Mucosa of rectum (tissue), 2 donors: ENCODE results near the gene COL15A1.
A peak's percentile ranks its signal among the peaks of the same experiment; 100 is the strongest.

Experiments
- H3K27ac ChIP-seq, 2 donors: one replicate each; pipeline ENCODE4 v1.7.0; 2013; ENCODE audit warnings: inconsistent platforms in 2 of 2, low read depth in 2 of 2, low read length in 2 of 2
- H3K27me3 ChIP-seq, 2 donors: one replicate each; pipeline ENCODE4 v1.7.0; 2013; ENCODE audit warnings: low read length in 2 of 2; ENCODE audit not compliant: control insufficient read depth in 2 of 2, insufficient read depth in 2 of 2
- H3K36me3 ChIP-seq, 2 donors: one replicate each; pipeline ENCODE4 v1.7.0; 2013; ENCODE audit warnings: low read length in 2 of 2; ENCODE audit not compliant: control insufficient read depth in 2 of 2, insufficient read depth in 2 of 2
- H3K4me1 ChIP-seq, 2 donors: one replicate each; pipeline ENCODE4 v1.7.0; 2013; ENCODE audit warnings: low read length in 2 of 2, mild to moderate bottlenecking in 1 of 2; ENCODE audit not compliant: control insufficient read depth in 2 of 2, insufficient read depth in 2 of 2
- H3K4me3 ChIP-seq, 2 donors: one replicate each; pipeline ENCODE4 v1.7.0; 2013; ENCODE audit warnings: low read length in 2 of 2
- H3K9ac ChIP-seq, 2 donors: one replicate each; pipeline ENCODE4 v1.7.0; 2013; ENCODE audit warnings: low read length in 2 of 2, low read depth in 1 of 2, mild to moderate bottlenecking in 1 of 2
- H3K9me3 ChIP-seq, 2 donors: one replicate each; pipeline ENCODE4 v1.7.0; 2013; ENCODE audit warnings: low read length in 2 of 2; ENCODE audit not compliant: control insufficient read depth in 2 of 2
- donor health status: healthy.
- donor health status: Normal muscosa, but diverticular disease.

COL15A1 gene

DNA sequence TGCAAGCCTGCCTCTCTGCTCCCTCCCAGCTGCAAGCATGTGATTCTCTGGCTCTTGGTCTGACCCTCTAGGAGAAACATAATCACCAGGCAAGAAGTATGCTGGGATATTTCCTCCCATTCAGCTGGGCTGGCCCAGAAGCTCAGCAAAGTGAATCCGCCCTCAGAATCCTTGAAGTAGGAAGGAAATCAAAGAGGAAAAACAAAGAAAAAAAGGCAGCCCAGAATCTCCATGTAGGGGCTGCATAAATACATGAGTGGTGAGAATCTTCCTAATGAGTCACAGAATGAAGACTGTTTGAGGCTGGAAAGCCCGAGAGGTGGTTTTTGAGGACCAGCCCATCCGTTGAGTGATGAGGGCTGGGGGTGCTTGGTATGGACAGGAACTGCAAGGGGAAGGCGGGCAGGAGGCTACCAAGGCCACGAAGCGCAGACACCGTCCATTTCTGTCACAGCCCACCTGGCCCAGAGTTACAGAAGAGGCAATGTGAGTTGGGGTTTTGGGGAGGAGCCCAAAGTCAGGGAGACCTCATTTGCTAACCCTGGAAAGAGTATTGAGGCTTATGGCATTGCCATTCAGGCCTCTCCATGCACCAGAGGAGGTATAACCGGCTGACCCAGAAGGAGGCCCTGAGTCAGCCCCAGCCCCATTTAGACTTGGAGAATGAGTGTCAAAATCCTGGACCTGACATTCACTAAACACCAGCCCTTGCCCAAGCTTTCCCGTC lies 127.8 kb downstream of the COL15A1 start:
- Histone ChIP-seq H3K27ac (no peak overlapping the region), H3K9me3 (no peaks in the 10 kb centered on the region), H3K9ac (no peak overlapping the region)

GRCh38 chr9:99072040-99072394 lies 128.3 kb downstream of the COL15A1 start:
- no peaks in the 10 kb centered on the region for H3K36me3 ChIP-seq
- H3K27me3 ChIP-seq, result no peaks in the 10 kb centered on the region
- H3K27ac ChIP-seq, result no peak overlapping the region
- H3K9me3 ChIP-seq, result no peaks in the 10 kb centered on the region
- no peak overlapping the region for H3K9ac ChIP-seq
- peaks cover 0 to 2% of the 10 kb centered on the region in 2 donors for H3K4me1 ChIP-seq
- no peak overlapping the region for H3K4me3 ChIP-seq

More for the DNA sequence above, 127.8 kb downstream of the COL15A1 start:
- Histone ChIP-seq H3K4me1 (peaks cover 0 to 2% of the 10 kb centered on the region in 2 donors), H3K27me3 (no peaks in the 10 kb centered on the region), H3K4me3 (no peak overlapping the region), H3K36me3 (no peaks in the 10 kb centered on the region)

DNA sequence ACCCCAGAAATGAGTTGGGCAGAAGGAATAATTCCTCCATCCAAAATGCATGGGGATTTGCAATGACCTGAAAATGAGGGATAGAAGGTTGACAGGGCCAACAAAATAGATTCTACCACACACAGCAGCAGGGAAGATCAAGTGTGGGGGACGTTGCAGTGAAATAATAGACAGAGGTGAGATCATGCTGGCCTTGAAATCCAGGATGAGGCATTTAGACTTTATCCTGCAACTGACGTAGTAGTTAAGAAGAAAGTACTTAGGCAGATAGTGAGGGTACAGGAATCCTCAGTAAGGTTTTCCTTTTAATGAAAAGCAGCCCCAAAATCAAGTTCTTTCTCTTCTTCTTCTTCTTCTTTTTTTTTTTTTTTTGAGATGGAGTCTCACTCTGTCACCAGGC lies 129.6 kb downstream of the COL15A1 start:
- H3K9ac ChIP-seq, result no peak overlapping the region
- peaks cover 0 to 2% of the 10 kb centered on the region in 2 donors for H3K4me1 ChIP-seq
- no peaks in the 10 kb centered on the region for H3K36me3 ChIP-seq
- H3K4me3 ChIP-seq, result no peak overlapping the region
- H3K27ac ChIP-seq, result no peak overlapping the region
- no peaks in the 10 kb centered on the region for H3K27me3 ChIP-seq
- H3K9me3 ChIP-seq, result no peaks in the 10 kb centered on the region

GRCh38 chr9:99073985-99074901 lies 130.5 kb downstream of the COL15A1 start:
- H3K9ac ChIP-seq, result no peak overlapping the region
- no peak overlapping the region for H3K4me3 ChIP-seq
- H3K4me1 ChIP-seq, result no peaks in the 10 kb centered on the region
- H3K9me3 ChIP-seq, result no peaks in the 10 kb centered on the region
- H3K27me3 ChIP-seq, result no peaks in the 10 kb centered on the region
- no peak overlapping the region for H3K27ac ChIP-seq
- no peaks in the 10 kb centered on the region for H3K36me3 ChIP-seq

- Histone ChIP-seq H3K27ac (no peak overlapping the region), H3K9ac (no peak overlapping the region), H3K36me3 (no peaks in the 10 kb centered on the region), H3K4me3 (no peak overlapping the region), H3K27me3 (no peaks in the 10 kb centered on the region), H3K9me3 (no peaks in the 10 kb centered on the region), H3K4me1 (no peaks in the 10 kb centered on the region)
These were observed 131.2 kb downstream of the COL15A1 start for GRCh38 chr9:99074902-99075245.

DNA sequence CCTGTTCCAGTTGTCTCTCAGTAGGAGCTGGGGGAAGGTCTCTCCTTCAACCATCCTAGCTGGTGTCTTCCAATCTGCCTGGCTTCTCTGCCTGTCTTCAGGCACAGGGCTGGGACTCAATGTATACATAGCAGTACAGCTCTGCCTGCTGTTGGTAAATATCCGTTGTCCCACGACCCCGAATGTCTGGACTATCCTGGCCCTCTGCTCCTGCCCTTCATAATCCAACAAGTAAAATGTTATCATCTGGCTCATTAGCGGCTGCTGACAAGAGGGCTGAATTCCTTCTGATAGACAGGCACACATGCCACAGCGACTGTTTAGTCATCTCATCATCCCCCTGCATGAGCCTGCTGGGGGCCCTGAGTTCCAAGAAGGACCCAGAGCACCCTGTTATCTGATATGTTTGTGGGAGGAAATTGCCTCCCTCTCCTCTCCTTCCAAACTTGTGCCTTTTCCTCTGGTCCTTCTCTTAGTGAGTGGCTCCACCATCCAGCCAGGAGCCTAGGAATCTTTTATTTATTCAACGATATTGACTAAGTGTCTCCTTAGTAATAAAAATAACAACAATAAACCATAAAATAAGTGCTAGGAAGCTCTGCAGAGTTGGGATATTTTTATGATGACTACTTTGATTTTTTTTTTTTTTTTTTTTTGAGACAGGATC lies 131.7 kb downstream of the COL15A1 start:
- no peaks in the 10 kb centered on the region for H3K4me1 ChIP-seq
- H3K9me3 ChIP-seq, result no peaks in the 10 kb centered on the region
- no peaks in the 10 kb centered on the region for H3K36me3 ChIP-seq
- H3K27ac ChIP-seq, result no peak overlapping the region
- no peak overlapping the region for H3K9ac ChIP-seq
- no peak overlapping the region for H3K4me3 ChIP-seq
- H3K27me3 ChIP-seq, result no peaks in the 10 kb centered on the region

- no peak overlapping the region for H3K9ac ChIP-seq
- no peak overlapping the region for H3K4me3 ChIP-seq
- no peak overlapping the region for H3K27ac ChIP-seq
- no peaks in the 10 kb centered on the region for H3K9me3 ChIP-seq
- no peaks in the 10 kb centered on the region for H3K4me1 ChIP-seq
- no peaks in the 10 kb centered on the region for H3K27me3 ChIP-seq
- H3K36me3 ChIP-seq, result no peaks in the 10 kb centered on the region
These were observed 132.3 kb downstream of the COL15A1 start for GRCh38 chr9:99076030-99076429.

DNA sequence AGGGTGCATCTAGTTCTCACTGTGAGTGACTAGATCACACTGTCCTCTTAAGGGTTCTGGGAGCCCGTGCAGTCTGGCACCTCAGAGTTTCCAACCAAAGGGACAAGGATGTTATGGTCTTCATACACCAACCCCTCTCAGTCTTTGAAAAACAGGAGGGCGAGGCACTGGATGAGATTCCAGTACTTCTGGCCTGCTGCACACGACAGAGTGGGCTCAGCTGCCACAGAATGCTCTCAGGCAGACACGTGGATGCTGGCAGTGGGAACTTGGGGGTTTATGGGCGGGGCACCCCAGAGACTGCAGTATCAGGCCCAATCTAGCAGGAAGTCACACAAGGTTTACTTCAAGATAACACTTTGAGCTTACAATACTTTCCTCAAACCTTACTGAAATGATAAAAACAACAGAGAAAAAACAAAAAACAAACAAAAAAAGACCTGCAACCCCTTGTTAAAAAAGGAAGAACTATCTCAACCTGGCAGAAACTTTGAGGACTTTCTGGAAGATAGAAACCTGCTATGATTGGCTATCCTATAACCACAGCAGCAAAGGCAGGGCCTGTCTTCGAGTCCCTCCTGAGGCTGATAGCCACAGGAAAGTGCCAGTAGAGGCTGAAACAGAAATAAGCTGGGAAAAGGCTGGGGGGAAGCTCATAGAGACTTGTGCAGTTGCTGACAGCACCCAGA lies 132.9 kb downstream of the COL15A1 start:
- Histone ChIP-seq H3K27ac (peak overlapping the region in 1 of 2 donors; percentile 24), H3K4me3 (no peak overlapping the region), H3K36me3 (no peaks in the 10 kb centered on the region)

DNA sequence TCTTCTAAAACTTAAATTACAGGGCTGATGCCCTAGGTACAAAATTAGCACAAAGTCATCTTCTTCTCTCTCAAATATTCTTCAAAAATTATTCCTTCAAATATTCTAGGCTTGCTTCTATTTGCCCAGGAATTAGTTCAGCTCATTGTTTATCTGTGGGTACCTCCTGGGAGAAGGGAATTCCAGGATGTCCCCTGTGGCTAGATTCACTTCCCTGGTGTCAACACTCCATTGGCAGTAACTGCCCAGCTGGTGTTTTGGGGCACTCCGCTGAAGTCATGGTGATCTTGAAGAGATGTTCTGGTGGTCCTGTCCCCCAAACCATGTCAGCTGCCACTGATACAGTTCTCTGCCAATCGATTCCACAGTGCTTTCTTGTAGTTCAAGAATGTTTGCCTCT lies 135.0 kb downstream of the COL15A1 start:
- no peaks in the 10 kb centered on the region for H3K36me3 ChIP-seq
- H3K9ac ChIP-seq, result no peak overlapping the region
- H3K4me3 ChIP-seq, result no peak overlapping the region
- no peaks in the 10 kb centered on the region for H3K9me3 ChIP-seq
- H3K27ac ChIP-seq, result no peak overlapping the region
- H3K4me1 ChIP-seq, result no peaks in the 10 kb centered on the region
- H3K27me3 ChIP-seq, result no peaks in the 10 kb centered on the region

More for the DNA sequence above, 132.9 kb downstream of the COL15A1 start:
- H3K9me3 ChIP-seq, result no peaks in the 10 kb centered on the region
- H3K4me1 ChIP-seq, result no peaks in the 10 kb centered on the region
- no peaks in the 10 kb centered on the region for H3K27me3 ChIP-seq
- no peak overlapping the region for H3K9ac ChIP-seq
